Spleen (tissue), 11 donors: ENCODE measurements around the gene TMPRSS6. TPM values are rescaled to one million over a fixed set of nuclear protein-coding genes. Genes with fewer than 3 reads are reported as not detected.

ENCODE experiments used
- DNase-seq: peaks from one replicate; pipeline ENCODE4 v3.0.0-alpha.2; 2020
- H3K27ac ChIP-seq, 8 donors: fragments of 200-600 bp; sonication (generic) in 7 of 8; 1 replicate in 4 of 8; 2 replicates in 4 of 8; pipeline versions ENCODE4 v1.5.0 to v1.8.0; 2016 to 2021; ENCODE audit warnings: inconsistent platforms in 4 of 8, mild to moderate bottlenecking in 4 of 8, moderate library complexity in 1 of 8
- H3K27me3 ChIP-seq, 7 donors: fragments of 200-600 bp; sonication (generic) in 6 of 7; replicated peaks in 1 of 7; 1 replicate in 4 of 7; 2 replicates in 3 of 7; pipeline versions ENCODE4 v1.5.0 to v1.8.0; 2016 to 2021; ENCODE audit warnings: inconsistent platforms in 3 of 7, mild to moderate bottlenecking in 1 of 7
- H3K36me3 ChIP-seq, 6 donors: fragments of 200-600 bp; sonication (generic) in 5 of 6; 1 replicate in 4 of 6; 2 replicates in 2 of 6; pipeline versions ENCODE4 v1.5.0 to v1.8.0; 2016 to 2021; ENCODE audit warnings: inconsistent platforms in 2 of 6
- H3K4me1 ChIP-seq, 6 donors: fragments of 200-600 bp; sonication (generic) in 5 of 6; 1 replicate in 3 of 6; 2 replicates in 3 of 6; pipeline versions ENCODE4 v1.5.0 to v1.8.0; 2016 to 2021; ENCODE audit warnings: inconsistent platforms in 3 of 6
- H3K4me3 ChIP-seq, 8 donors: fragments of 200-600 bp; sonication (generic) in 7 of 8; 1 replicate in 4 of 8; 2 replicates in 4 of 8; pipeline versions ENCODE4 v1.5.0 to v1.8.0; 2016 to 2021; ENCODE audit warnings: inconsistent platforms in 4 of 8, mild to moderate bottlenecking in 4 of 8, moderate library complexity in 2 of 8
- H3K9me3 ChIP-seq, 8 donors: fragments of 200-600 bp; sonication (generic) in 7 of 8; 1 replicate in 4 of 8; 2 replicates in 4 of 8; pipeline versions ENCODE4 v1.5.0 to v1.8.0; 2016 to 2021; ENCODE audit warnings: inconsistent platforms in 4 of 8
- POLR2A ChIP-seq, 3 donors: fragments of 450-650 bp; IDR thresholded peaks; one replicate each; pipeline ENCODE4 v1.5.1; 2017; ENCODE audit warnings: antibody characterized with exemption in 3 of 3, mild to moderate bottlenecking in 1 of 3
- POLR2AphosphoS5 ChIP-seq, 3 donors: sonication (generic); formaldehyde crosslinking; IDR thresholded peaks; one replicate each; pipeline ENCODE4 v1.5.1; 2017; ENCODE audit warnings: antibody characterized with exemption in 3 of 3
- WGBS, 5 donors: extraction: QIAGEN DNeasy Blood & Tissue Kit in 3 of 5; methylation state at CpG; one replicate each; pipeline versions ENCODE4 v1.1.5 to v1.1.7; 2013 to 2018; 5-methylcytosine and 5-hydroxymethylcytosine counted together
- intact Hi-C: fragments of 100-400 bp; cut with DNase I; formaldehyde crosslinking; loops from one replicate; pipeline ENCODE4 v1.15.0; 2023; ENCODE audit warnings: low total_unique reads
- polyA plus RNA-seq, 3 donors: library from polyadenylated mRNA; stranded (reverse); fragments of 200-250 nt; gene quantifications; one replicate each; pipeline ENCODE4 v1.2.1, GENCODE V29; 2013
- total RNA-seq, 7 donors: library from RNA; depleted of rRNA in 3 of 7; stranded (reverse); fragments of >200 nt in 3 of 7; fragmentation: NEBNext Ultra II Directional in 4 of 7; extraction: Animal tissue kit (Norgen Biotek cat#: 25700) in 4 of 7; gene quantifications; one replicate each; pipeline versions ENCODE4 v1.1.0 to v1.2.1, GENCODE V29; 2016 to 2021
- TF ChIP-seq, protein P1 (sequence below), 11 experiments: fragments of 200-600 bp in 7 of 11; fragments of 450-650 bp in 4 of 11; sonication (generic) in 4 of 11; IDR thresholded peaks in 8 of 11; conservative IDR thresholded peaks in 3 of 11; 1 replicate in 7 of 11; 2 replicates in 4 of 11; pipeline versions ENCODE4 v1.4.0 to v1.8.0; 2016 to 2021; ENCODE audit warnings: antibody characterized with exemption in 11 of 11, inconsistent platforms in 4 of 11, mild to moderate bottlenecking in 1 of 11
- donor health status: healthy with polysubstance abuse.
- donor health status: DM: no; HTN: no; CAD: no; lungs with moderate emphysema.
- donor health status: DM: no; HTN: no; CAD: no.
- donor health status: Bipolar disorder and iron deficiency.
- donor health status: healthy.
- donor health status: DM: no; HTN: no; CAD: no.
- donor health status: DM: yes; HTN: yes; CAD: no.

The TMPRSS6 gene
- total and polyA plus RNA-seq, 10 donors, result 0.09 to 0.55 (median 0.28) TPM; not detected in 5

DNA sequence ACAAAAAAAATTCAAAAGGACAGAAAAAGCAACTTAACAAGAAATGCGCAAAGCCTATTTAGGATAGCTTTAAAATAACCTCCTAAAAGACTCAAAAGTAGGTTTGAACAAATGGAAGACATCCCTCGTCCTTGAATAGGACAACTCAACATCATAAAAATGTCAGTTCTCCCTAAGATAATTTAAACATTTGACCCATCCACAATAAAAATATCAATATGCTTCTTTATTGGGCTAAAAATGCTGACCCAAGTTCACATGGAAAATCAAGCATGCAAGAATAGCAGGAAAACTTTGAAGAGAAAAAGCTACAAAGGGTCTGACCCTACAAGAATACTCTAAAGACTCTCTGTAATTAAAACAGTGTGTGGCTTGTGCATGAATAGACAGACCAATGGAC lies 70.0 kb downstream of the TMPRSS6 start:
- TF ChIP-seq POLR2AphosphoS5 (IDR thresholded peaks at IDR 0.05) (no peak), POLR2A (IDR thresholded peaks at IDR 0.05) (no peak)
- TF ChIP-seq, protein P1, sequence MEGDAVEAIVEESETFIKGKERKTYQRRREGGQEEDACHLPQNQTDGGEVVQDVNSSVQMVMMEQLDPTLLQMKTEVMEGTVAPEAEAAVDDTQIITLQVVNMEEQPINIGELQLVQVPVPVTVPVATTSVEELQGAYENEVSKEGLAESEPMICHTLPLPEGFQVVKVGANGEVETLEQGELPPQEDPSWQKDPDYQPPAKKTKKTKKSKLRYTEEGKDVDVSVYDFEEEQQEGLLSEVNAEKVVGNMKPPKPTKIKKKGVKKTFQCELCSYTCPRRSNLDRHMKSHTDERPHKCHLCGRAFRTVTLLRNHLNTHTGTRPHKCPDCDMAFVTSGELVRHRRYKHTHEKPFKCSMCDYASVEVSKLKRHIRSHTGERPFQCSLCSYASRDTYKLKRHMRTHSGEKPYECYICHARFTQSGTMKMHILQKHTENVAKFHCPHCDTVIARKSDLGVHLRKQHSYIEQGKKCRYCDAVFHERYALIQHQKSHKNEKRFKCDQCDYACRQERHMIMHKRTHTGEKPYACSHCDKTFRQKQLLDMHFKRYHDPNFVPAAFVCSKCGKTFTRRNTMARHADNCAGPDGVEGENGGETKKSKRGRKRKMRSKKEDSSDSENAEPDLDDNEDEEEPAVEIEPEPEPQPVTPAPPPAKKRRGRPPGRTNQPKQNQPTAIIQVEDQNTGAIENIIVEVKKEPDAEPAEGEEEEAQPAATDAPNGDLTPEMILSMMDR (IDR thresholded peaks at IDR 0.05 in 8 of 11, conservative IDR thresholded peaks at IDR 0.05 in 3 of 11), result no peak
- Histone ChIP-seq H3K9me3 (no peaks in the 10 kb centered on the region), H3K4me1 (peaks cover 0 to 7% (median 0%) of the 10 kb centered on the region in 6 donors), H3K4me3 (no peak overlapping the region), H3K27ac (no peak overlapping the region), H3K27me3 (peaks cover 0 to 63% (median 6%) of the 10 kb centered on the region in 7 donors), H3K36me3 (no peaks in the 10 kb centered on the region)
- DNase-seq, result no peak
- intact Hi-C loops, result no loop called here
- WGBS, 5 donors, result 84 to 96% (median 88%) methylated on average over 2 of the region's 2 CpGs

DNA sequence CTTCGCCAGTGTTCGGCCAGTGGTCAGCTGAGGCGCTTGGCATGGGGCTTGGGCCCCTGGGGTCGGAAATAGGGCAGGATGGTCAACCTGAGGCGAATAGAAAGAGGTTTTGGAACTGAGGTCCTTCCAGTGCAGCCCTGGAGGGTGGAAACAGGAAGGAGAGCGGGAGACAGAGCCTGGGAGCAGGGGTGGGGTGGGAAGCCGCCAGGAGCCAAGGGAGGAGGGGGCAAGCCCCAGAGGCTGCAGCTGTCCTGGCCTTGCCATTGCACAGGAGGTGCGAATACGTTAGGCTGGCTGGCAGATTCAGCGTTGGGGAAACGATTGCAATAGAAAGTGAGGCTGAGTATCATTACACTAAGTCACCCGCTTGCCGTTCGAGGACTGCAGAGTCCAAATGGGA lies 71.8 kb downstream of the TMPRSS6 start:
- 59 to 68% (median 64%) methylated on average over 14 of the region's 14 CpGs for WGBS, 5 donors
- H3K27me3 ChIP-seq, result peaks cover 0 to 48% (median 6%) of the 10 kb centered on the region in 7 donors
- TF ChIP-seq POLR2A (IDR thresholded peaks at IDR 0.05) (no peak), POLR2AphosphoS5 (IDR thresholded peaks at IDR 0.05) (no peak)
- TF ChIP-seq, protein P1 (IDR thresholded peaks at IDR 0.05 in 8 of 11, conservative IDR thresholded peaks at IDR 0.05 in 3 of 11), result no peak

DNA sequence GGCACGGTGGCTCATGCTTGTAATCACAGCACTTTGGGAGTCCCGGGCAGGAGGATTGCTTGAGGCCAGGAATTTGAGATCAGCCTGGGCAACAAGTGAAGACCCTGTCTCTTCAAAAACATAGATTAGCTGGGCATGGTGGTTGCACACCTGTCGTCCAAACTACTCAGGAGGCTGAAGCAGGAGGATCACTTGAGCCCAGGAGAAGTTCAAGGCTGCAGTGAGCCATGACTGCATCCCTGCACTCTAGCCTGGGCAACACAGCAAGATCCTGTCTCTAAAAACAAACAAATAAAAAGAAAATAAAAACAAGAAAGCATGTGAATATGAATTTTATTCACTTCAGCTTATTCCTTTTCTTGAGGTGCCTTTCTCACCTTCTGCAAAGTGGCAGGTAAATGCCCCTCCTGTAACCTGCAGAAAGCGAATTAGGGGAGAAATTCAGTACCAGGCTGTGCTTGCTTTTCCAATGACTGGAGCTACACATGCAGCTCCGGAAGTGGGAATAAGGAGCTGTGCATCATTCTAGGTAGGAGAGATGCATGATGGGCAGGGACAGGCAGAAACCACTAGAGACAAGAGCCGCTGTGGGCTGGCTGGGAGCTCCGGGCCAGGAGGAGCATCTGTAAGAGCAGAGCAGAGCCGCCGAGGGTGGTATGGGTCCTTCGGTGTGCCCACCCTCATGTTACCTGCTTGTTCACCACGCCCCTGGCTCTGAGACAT lies 72.7 kb downstream of the TMPRSS6 start:
- intact Hi-C loops, result no loop called here
- Histone ChIP-seq H3K9me3 (no peaks in the 10 kb centered on the region), H3K36me3 (no peaks in the 10 kb centered on the region), H3K4me1 (peaks cover 0 to 17% (median 4%) of the 10 kb centered on the region in 6 donors), H3K27me3 (peaks cover 0 to 45% (median 6%) of the 10 kb centered on the region in 7 donors), H3K4me3 (no peak overlapping the region), H3K27ac (no peak overlapping the region)
- 80 to 93% (median 83%) methylated on average over 11 of the region's 11 CpGs for WGBS, 5 donors
- DNase-seq, result no peak
- TF ChIP-seq POLR2AphosphoS5 (IDR thresholded peaks at IDR 0.05), result no peak
- TF ChIP-seq POLR2A (IDR thresholded peaks at IDR 0.05), result no peak
- TF ChIP-seq, protein P1 (IDR thresholded peaks at IDR 0.05 in 8 of 11, conservative IDR thresholded peaks at IDR 0.05 in 3 of 11), result no peak

More for the DNA sequence above, 71.8 kb downstream of the TMPRSS6 start:
- peaks cover 0 to 8% (median 1%) of the 10 kb centered on the region in 6 donors for H3K4me1 ChIP-seq
- H3K4me3 ChIP-seq, result no peak overlapping the region
- H3K9me3 ChIP-seq, result no peaks in the 10 kb centered on the region
- intact Hi-C loops, result no loop called here
- H3K27ac ChIP-seq, result no peak overlapping the region
- H3K36me3 ChIP-seq, result no peaks in the 10 kb centered on the region
- no peak for DNase-seq

- peaks cover 0 to 20% (median 10%) of the 10 kb centered on the region in 6 donors for H3K36me3 ChIP-seq
- H3K9me3 ChIP-seq, result no peaks in the 10 kb centered on the region
- 88 to 93% (median 90%) methylated on average over 21 to 23 of the region's 23 CpGs for WGBS, 5 donors
- no peak for TF ChIP-seq POLR2AphosphoS5 (IDR thresholded peaks at IDR 0.05)
- no peak for TF ChIP-seq POLR2A (IDR thresholded peaks at IDR 0.05)
- TF ChIP-seq, protein P1 (IDR thresholded peaks at IDR 0.05 in 8 of 11, conservative IDR thresholded peaks at IDR 0.05 in 3 of 11), result no peak
- no peak overlapping the region for H3K27ac ChIP-seq
- H3K27me3 ChIP-seq, result peaks cover 0 to 41% (median 6%) of the 10 kb centered on the region in 7 donors
- H3K4me1 ChIP-seq, result peaks cover 0 to 19% (median 4%) of the 10 kb centered on the region in 6 donors
- H3K4me3 ChIP-seq, result no peak overlapping the region
- intact Hi-C loops, result no loop called here
- no peak for DNase-seq
Measured at GRCh38 chr22:37033605-37034430, 75.7 kb downstream of the TMPRSS6 start.
